HepG2 (cell line): ENCODE measurements around the gene UBE2G2. TPM values are rescaled to one million over a fixed set of nuclear protein-coding genes. Genes with fewer than 3 reads are reported as not detected.

Source experiments
- AGO2 ChIP-seq: fragments of 200-400 bp; formaldehyde crosslinking; optimal IDR thresholded peaks from 2 replicates; pipeline ENCODE3; 2017; ENCODE audit warnings: mild to moderate bottlenecking, low read depth, low read length, moderate library complexity
- FOXP4 ChIP-seq: sonication (generic); formaldehyde crosslinking; IDR thresholded peaks from 2 replicates; pipeline ENCODE4 v1.4.0; 2020; ENCODE audit warnings: missing genetic modification reagents
- GABPA ChIP-seq, 2 experiments: IDR thresholded peaks; 2 replicates each; pipeline ENCODE4 v1.6.1; 2011 to 2016; ENCODE audit warnings: low read depth in 2 of 2, low read length in 1 of 2, missing biosample characterization in 1 of 2, missing genetic modification characterization in 1 of 2
- HINFP ChIP-seq: sonication (generic); formaldehyde crosslinking; IDR thresholded peaks from 2 replicates; pipeline ENCODE4 v1.4.0; 2020; ENCODE audit warnings: low read depth, mild to moderate bottlenecking, missing genetic modification reagents
- KDM2A ChIP-seq: sonication (generic); formaldehyde crosslinking; IDR thresholded peaks from 2 replicates; pipeline ENCODE4 v1.4.0; 2020; ENCODE audit warnings: low read depth, missing genetic modification reagents, borderline replicate concordance
- KLF16 ChIP-seq, 2 experiments: sonication (generic) in 1 of 2; formaldehyde crosslinking in 1 of 2; IDR thresholded peaks; 2 replicates each; pipeline versions ENCODE4 v1.6.1 to v1.8.0; 2016 to 2023; ENCODE audit warnings: missing genetic modification reagents in 2 of 2, missing compliant biosample characterization in 1 of 2
- MEIS2 ChIP-seq: sonication (generic); formaldehyde crosslinking; IDR thresholded peaks from 2 replicates; pipeline ENCODE4 v1.9.0; 2021; ENCODE audit warnings: mild to moderate bottlenecking, missing genetic modification reagents
- PHF21A ChIP-seq: sonication (generic); formaldehyde crosslinking; IDR thresholded peaks from 2 replicates; pipeline ENCODE4 v1.5.0; 2020; ENCODE audit warnings: mild to moderate bottlenecking, missing genetic modification reagents
- SALL1 ChIP-seq: sonication (generic); formaldehyde crosslinking; IDR thresholded peaks from 2 replicates; pipeline ENCODE4 v1.8.0; 2022; ENCODE audit warnings: mild to moderate bottlenecking, missing genetic modification reagents
- SSRP1 ChIP-seq: IDR thresholded peaks from 2 replicates; pipeline ENCODE4 v1.6.1; 2016; ENCODE audit warnings: control low read depth
- UBTF ChIP-seq: sonication (generic); formaldehyde crosslinking; IDR thresholded peaks from 2 replicates; pipeline ENCODE4 v1.4.0; 2020; ENCODE audit warnings: mild to moderate bottlenecking, missing genetic modification reagents
- ZFP1 ChIP-seq: IDR thresholded peaks from 2 replicates; pipeline ENCODE4 v1.6.1; 2016
- ZNF101 ChIP-seq: sonication (generic); formaldehyde crosslinking; IDR thresholded peaks from 2 replicates; pipeline ENCODE4 v1.4.0; 2020; ENCODE audit warnings: mild to moderate bottlenecking, low read depth, missing genetic modification reagents, borderline replicate concordance
- ZNF230 ChIP-seq: sonication (generic); formaldehyde crosslinking; IDR thresholded peaks from 2 replicates; pipeline ENCODE4 v1.4.0; 2020; ENCODE audit warnings: mild to moderate bottlenecking, missing genetic modification reagents
- ZNF558 ChIP-seq: sonication (generic); formaldehyde crosslinking; IDR thresholded peaks from 2 replicates; pipeline ENCODE4 v1.9.0; 2022; ENCODE audit warnings: mild to moderate bottlenecking, missing genetic modification reagents, borderline replicate concordance
- ZNF598 ChIP-seq: sonication (generic); formaldehyde crosslinking; IDR thresholded peaks from 2 replicates; pipeline ENCODE4 v1.5.1; 2020; ENCODE audit warnings: mild to moderate bottlenecking, missing genetic modification reagents, borderline replicate concordance
- ZNF614 ChIP-seq: IDR thresholded peaks from 2 replicates; pipeline ENCODE4 v1.6.1; 2018; ENCODE audit warnings: missing biosample characterization, missing genetic modification reagents, inconsistent platforms, borderline replicate concordance
- ZNF691 ChIP-seq: sonication (generic); formaldehyde crosslinking; IDR thresholded peaks from 2 replicates; pipeline ENCODE4 v1.4.0; 2020; ENCODE audit warnings: missing genetic modification reagents, low read depth, mild to moderate bottlenecking, borderline replicate concordance
- ZNF770 ChIP-seq: sonication (generic); formaldehyde crosslinking; IDR thresholded peaks from 2 replicates; pipeline ENCODE4 v1.5.0; 2020; ENCODE audit warnings: mild to moderate bottlenecking, missing genetic modification reagents
- polyA plus RNA-seq, 8 experiments: library from polyadenylated mRNA; depleted of rRNA in 3 of 8; stranded (reverse) in 7 of 8; unstranded in 1 of 8; fragments of >200 nt; fragmentation: Illumina TruSeq in 4 of 8; extraction: Trizol in 4 of 8; gene quantifications; 2 replicates each; pipeline versions ENCODE4 v1.2.1 to v1.2.3, GENCODE V29; 2011 to 2016; ENCODE audit warnings: low read depth in 4 of 8, missing spikeins in 1 of 8, mixed read lengths in 1 of 8; ENCODE audit not compliant: insufficient read depth in 1 of 8
- total RNA-seq, 5 experiments: library from RNA; depleted of rRNA; stranded (reverse); fragments of >200 nt; fragmentation: Illumina TruSeq; extraction: Trizol; gene quantifications; 2 replicates each; pipeline ENCODE4 v1.2.3, GENCODE V29; 2016; ENCODE audit warnings: low read depth in 1 of 5

Gene UBE2G2
- total and polyA plus RNA-seq, 2 of the 13 experiments (the other 11 are each of a cell fraction or from before 2014, with no cell fraction given): 55.4 to 92.0 TPM

GRCh38 chr21:44802396-44803153 lies 955 bp upstream of the UBE2G2 start (continued):
- TF ChIP-seq HINFP (CRISPR knock-in tag): 0 out of 2 replicates have a peak, but pooled peaks have one; percentile 21
- no peak for TF ChIP-seq ZNF101 (CRISPR knock-in tag)
- TF ChIP-seq AGO2: peak; percentile 73
- TF ChIP-seq ZNF598 (CRISPR knock-in tag): no peak
- peak; percentile 85 for TF ChIP-seq SSRP1
- TF ChIP-seq ZNF230: no peak
- peak; percentile 35 for TF ChIP-seq GABPA (IDR thresholded peaks at IDR 0.05; ENCODE audit: low read depth, low read length)
- peak; percentile 84 for TF ChIP-seq GABPA (CRISPR knock-in tag; IDR thresholded peaks at IDR 0.05; ENCODE audit: low read depth)
- peak; percentile 71; the same call in 1 of the 2 replicates for TF ChIP-seq ZNF691 (CRISPR knock-in tag)
- peak; percentile 75; the same call in 1 of the 2 replicates for TF ChIP-seq SALL1 (CRISPR knock-in tag)
- 0 out of 2 replicates have a peak, but pooled peaks have one; percentile 35 for TF ChIP-seq ZNF614 (CRISPR knock-in tag)
- no peak for TF ChIP-seq ZNF770
- TF ChIP-seq ZFP1: no peak
- TF ChIP-seq KDM2A (CRISPR knock-in tag): 0 out of 2 replicates have a peak, but pooled peaks have one; percentile 45
- peak; percentile 19; the same call in 1 of the 2 replicates for TF ChIP-seq UBTF
- peak; percentile 59; the same call in 1 of the 2 replicates for TF ChIP-seq PHF21A (CRISPR knock-in tag)
- TF ChIP-seq FOXP4 (CRISPR knock-in tag): peak; percentile 41; the same call in 1 of the 2 replicates
- TF ChIP-seq KLF16 (CRISPR knock-in tag; IDR thresholded peaks at IDR 0.05): peak in 1 of 2 experiments; percentile 56; a peak in 1 of 4 replicates
- TF ChIP-seq MEIS2 (CRISPR knock-in tag): 0 out of 2 replicates have a peak, but pooled peaks have one; percentile 48
- TF ChIP-seq ZNF558 (CRISPR knock-in tag): peak; percentile 10; the same call in 1 of the 2 replicates
